HG02973 (cell line): ENCODE data around the gene MYOM1.
A peak's percentile ranks its signal among the peaks of the same experiment; 100 is the strongest.

ENCODE experiments used
- ATAC-seq: cut with Tn5 transposase; IDR thresholded peaks from one replicate; pipeline ENCODE4 v1.9.1; 2021; ENCODE audit warnings: moderate library complexity; ENCODE audit not compliant: unreplicated experiment

MYOM1 gene

DNA sequence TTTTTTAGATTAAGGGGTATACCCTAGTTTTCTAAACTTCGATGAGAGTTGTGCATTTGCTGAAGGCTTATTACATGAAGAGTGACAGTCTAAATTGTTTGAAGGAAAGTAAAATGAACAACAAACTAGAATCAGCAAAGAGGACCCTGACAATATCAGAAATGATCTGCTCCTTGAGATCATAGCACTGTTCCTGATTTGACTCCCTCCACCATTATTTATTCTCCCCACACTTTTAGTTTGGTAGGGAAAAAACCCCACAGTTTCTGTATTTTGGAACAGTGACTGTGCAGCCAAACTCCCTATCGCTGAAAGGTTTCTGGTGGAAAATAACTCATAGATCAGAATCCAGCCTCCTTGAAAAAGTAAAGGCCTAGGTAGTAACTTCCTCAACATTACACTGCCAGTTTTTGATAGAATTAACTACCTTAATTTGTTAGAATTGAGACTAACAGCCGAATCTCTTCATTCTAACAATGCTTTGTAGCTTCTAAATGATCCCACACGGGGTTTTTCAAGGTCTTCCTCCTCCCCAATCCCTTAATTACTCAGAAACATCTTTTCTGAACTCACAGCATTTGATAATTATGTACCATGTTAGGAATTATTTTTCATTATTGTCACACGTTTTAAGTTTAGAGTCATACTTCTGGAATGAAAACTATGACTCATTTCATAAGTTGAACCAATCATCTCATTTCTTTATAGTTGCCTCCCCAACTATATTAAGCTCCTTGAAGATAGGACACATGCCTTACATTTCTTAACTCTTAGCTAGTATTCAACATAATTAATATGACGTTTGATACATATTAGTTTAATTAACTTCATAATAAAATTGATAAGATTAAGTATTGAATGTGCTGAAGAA lies 30.7 kb upstream of the MYOM1 start:
- ATAC-seq: no peak

DNA sequence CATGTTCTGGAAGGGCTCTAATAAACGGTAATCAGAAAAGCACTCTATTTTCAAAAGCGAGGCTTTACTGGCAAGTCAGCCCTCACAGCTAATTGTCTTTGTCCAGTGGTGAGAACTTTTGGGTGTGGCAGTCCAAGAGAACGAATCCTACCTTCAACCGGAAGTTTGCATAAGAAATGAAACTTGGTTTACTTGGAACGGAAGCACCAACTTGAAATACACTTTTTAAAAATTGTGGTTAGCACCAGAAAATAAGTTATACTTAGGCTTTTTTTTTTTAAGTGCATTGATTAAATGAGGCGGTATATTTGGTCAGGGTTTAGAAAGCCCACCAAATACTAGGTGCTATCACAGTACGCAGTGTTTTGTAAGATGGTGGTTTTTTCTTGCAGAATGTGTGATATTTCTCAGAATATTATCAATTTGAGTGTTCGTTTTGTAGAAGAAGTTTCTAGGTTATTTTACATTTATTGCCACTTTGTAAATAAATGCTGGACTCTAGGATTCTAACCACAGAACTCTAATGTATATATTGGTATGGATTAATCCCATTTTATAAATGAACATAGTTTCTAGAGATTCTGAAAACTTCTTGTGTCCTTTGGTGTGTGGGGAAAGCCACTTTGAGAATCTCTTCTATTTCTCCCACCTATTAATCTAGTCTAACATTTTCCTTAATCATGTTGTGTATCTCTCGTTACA lies 29.0 kb upstream of the MYOM1 start:
- no peak for ATAC-seq

DNA sequence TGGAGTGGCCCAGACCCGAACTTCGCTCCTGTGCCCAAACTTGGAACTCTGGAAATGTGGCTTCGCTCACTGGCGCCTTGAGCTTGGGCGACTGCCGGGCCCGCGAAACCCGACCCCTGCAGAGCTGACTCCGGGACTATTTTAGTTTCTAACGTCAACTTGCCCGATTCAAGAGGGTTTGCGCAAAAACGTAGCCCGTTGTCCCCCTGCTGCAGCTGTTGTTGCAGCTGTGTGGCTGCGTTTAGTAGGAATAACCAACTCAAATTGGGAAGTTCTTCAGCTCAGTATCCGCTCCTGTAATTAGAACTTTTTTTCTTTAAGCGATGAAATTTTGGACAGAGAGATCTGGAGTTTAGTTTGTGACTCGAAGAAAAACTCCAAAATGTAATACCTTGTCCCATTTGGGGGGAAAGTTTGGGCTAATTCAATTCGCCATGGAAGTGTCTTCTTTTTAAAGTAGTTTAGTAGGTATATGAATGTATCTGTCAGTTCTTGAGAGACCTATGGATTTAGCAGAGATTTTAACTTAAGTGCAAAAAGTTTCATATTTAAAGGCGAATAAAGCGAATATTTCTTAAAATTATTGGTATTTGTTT lies 28.4 kb upstream of the MYOM1 start:
- no peak for ATAC-seq

DNA sequence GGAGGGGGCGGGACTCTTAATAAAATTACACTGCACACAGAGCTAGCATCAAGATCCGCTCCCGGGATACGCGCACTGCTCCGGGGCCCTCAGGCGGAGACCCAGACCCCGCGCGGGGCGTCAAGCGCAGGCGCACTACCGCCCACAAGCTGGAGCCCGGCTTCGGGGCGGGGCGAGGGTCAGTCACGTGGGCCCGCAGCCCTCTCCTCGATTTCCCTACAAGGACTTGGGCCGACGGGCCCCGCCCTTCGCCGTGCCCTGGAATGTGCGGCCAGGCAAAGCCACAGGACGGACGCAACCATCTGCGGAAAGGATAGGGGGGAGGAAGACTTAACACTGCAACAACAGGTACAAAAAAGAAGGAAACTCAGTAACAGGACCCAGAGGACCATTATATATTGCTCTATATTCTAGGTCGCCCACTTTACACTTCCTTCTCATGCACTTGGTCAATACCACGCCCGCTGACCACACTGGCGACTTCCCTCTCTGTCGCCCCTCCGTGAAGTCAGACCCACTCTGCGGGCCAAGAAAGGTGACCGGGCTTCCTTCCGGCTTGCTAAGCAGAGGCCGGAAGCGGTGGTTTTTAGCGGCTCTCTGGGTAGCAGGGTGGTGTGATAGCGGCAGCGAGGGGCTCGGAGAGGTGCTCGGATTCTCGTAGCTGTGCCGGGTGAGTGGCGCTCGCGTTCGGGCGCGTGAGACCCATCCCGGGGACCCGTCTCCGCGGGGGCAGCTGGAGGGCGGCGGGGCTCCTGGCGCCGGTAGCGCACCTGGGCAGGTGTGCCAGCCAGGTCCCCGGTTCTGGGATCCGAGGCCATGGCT lies 27.7 kb upstream of the MYOM1 start, which contains the start of gene MYL12A:
MYL12A (plus strand) TSS at position 562 of the 822 bp plus-strand sequence. CDS start 5,447 bp downstream, outside the sequence.
- ATAC-seq: peak; percentile 72

DNA sequence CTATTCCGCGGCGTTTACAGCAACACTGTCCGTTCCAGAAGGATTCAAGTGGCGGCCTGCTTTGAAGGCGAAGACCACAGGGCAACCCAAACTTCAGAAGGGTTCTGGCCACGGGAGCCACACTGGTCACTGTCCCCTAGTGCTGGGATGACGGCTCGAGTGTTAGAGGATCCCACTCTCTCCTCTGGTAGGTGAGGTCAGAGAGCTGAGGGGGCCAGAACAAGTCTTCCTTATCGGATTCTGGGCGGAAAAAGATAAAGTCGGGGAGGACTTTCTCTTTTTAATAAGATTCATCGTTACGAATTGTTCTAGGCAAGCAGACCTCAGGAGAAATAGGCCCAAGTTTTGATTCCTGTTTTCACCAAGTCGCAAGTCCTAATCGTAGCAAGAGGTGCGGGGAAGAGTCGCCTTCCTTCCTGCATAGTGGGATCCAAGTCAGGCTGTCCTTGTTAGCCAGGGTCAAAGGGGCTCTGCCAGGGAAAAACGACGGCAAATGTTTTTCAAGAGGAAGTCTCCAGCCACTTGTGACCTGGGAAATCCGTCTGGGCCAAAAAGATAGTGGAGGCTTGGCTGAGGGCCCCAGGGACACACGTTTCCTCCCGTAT lies 27.0 kb upstream of the MYOM1 start:
- no peak for ATAC-seq

DNA sequence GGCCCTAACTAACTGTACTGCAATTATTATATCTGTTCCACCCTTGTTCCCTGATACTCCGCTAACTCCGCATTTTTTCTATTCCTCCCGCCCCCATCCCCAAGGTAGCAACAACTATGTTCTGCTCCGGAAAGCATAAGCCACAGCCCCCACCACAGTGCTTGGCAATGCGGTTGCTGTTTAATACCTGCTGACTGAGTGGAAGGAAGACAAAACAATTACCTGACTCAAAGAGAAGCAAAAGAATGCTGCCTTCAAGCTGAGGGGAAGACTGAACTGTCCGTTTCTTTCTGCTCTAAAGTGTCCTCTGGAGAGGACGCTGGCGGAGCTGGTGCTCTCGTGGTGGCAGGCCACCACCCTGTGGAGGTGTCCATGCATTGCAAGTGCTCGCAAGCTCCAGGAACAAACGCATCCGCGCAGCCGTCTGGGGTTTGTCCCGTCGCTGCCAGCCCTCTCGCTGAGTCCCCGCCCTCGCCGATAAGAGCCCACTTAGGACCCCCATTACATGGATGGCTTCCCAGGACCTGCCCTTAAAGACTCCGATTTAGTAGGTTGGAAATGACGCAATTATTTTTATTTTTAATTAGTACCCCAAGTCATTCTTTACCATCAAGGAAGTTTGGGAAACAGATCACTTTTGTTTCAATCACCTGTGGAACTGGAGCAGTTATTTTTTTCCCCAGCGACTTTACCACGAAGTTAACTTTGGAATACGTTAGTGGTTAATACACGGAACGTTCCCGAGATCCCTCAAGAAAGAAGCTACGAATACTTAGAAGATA lies 26.3 kb upstream of the MYOM1 start:
- peak; percentile 46 for ATAC-seq

DNA sequence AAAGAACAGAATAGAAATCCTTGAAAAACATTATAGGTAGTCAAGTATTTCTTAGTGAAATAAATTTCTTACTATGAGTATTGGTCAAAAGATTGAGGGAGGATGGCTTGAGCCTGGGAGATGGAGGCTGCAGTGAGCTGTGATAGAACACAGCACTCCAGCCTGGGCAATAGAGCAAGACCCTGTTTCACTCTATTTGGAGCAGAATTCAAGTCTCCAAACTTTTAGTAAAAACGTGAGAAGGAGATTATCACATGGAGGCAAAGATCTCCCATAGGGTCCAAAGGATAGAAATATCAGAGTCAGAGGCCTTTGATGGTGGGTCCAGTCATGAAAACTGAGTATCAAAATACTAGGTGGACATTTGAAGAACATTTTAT lies 25.4 kb upstream of the MYOM1 start:
- no peak for ATAC-seq

DNA sequence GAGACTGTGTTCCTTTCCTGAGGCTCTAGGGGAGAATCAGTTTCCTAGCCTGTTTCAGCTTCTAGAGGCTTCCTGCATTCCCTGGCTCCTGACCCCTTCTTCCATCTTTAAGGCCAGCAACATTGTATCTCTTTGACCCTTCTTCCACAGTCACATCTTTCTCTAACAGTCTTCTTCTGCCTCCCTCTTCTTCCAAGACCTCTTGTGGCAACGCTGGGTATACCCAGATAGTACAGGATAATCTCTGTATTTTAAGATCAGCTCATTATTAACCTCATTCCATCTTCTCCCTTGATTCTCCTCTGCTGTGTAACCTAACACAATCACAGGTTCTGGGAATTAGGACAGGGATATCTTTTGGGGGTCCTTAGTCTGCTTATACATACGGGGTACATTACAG lies 19.0 kb upstream of the MYOM1 start:
- ATAC-seq: no peak

DNA sequence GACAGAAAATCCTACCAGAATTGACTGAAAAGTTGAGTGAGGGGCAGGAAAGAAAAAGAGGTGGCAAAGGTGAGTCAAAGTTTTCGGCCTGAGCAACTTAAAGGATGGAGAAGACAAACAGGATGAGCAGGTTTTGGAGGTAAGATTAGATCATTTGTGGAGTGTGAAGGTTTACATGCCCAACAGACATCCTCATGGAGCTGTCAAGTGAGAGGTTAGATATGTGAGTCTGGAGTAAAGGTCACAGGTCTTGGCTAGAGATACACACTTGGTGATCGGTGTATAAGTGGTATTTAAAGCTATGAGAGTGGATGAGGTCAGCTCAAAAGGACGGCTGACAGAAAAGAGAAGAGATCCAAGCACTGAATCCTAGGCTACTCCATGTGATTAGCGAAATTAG lies 16.7 kb upstream of the MYOM1 start:
- ATAC-seq: no peak

DNA sequence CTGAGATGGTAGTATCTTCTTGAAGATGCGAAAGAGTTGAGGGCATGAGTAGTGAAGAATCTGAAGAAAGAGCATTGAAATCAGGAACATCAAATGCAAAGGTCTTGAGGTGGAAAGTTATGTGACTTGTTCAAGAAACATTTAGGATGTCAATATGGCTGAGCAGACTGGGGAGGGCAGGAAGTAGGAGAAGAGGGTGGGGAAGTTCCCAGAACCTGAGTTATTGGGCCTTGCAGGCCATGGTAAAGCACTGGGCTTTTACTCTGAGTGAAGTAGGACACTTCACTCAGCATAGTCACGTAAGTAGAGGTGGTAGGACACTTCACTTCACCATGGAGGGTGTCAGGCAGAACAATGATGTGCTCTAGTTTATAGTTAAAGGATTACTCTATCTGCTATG lies 16.1 kb upstream of the MYOM1 start:
- ATAC-seq: no peak

DNA sequence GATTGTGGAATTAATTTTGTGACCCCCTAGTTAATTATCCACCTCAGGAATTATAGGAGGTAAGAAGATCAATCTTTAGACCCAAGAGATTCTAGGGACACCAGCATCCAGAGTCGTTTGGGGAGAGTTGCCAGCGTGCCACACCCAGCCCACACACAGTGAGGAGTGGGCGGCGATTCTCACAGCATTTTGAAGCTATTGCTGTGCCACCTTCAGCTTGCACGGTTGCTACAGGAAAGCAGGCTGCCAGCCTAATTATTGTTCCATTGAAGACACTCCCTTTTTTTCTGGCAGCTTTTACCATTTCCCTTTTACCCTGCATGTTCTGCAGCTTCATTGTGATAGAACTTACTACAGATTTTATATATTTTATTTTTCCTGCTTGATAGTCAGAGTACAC lies 14.7 kb upstream of the MYOM1 start:
- ATAC-seq: no peak

DNA sequence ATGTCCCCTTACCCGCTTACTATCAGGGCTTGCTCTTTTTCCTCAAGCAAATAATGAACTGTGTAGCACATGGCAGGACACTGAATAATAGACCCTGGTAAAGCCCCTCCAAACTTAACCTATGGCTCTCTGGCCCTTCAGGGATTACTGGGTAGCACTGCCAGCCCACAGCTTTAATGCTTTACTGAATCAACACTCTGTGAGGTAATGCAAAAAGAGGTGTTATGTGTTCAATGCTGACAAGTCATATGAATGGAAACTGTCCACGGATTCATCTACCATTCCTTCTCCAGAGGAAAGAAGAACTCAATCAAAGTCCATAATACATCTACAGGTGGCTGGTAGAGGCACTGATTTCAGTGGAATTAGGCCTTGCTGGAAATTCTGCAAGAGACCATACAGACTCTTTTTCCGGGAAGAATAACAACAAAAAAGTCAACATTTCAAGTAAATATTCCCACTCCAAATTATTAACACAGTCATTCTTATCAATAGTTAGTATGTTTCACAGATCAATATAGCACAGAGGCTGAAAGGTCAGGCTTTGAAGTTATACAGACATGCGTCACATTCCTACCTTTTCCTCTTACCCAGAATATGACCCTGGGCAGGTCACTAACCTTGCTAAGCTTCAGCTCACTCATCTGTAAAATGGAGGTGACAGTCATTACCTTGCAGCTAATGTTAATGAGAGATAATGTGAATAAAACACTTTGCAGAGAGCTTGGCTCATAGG lies 13.8 kb upstream of the MYOM1 start:
- no peak for ATAC-seq

DNA sequence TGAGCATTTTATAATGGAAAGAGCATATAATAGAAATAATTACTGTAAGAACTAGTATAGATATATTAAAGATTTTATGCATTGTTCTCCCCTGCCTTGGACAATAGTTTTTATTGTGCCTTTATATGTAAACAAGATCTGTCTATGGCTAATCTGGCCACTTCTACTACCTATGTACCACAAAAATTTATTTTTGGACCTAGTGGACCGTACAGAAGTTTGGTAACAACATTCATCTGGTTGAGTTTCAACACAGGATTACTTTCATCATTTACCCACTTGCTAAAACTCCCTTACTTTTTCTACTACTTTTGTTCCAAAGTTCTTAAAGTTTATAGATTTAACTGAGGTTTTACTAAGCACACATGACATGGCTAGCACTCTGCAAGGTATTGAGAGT lies 13.2 kb upstream of the MYOM1 start:
- ATAC-seq: no peak

DNA sequence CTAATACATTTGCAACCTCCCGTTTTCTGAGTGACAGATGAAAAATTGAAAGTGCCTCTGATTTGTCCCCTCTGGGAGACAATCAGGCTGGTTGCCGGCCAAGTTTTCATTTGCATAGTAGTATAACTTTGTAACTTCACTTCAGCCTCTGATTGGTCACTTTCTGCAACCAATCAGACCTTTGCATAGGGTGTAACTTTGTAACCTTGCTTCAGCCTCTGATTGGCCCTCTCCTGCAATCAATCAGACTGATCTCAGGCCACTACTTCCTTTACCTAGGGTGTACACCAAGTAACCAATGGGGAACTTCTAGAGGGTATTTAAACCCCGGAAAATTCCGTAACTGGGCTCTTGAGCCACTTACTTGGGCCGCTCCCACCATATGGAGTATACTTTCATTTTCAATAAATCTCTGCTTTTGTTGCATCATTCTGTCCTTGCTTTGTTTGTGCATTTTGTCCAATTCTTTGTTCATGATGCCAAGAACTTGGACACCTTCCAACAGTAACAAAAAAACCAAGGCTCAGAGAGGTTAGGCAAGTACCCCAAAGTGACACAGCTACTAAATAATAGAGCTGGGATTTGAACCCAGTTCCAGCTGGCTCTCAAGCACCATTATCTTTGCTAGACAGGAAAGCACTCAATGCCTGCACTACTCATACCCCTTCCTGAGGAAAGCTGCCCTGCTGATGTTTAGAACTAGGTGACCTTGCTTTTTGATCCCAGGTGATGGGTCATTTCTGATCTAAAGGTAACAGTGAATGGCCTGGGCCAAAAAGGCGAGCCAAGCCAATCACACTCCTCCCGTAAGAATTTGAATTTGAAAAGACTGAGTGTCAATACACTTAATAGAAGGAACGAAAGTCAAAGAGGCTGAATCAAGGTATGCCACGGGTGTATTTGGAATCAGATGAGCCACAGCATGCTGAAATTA lies 10.9 kb upstream of the MYOM1 start:
- ATAC-seq: no peak

DNA sequence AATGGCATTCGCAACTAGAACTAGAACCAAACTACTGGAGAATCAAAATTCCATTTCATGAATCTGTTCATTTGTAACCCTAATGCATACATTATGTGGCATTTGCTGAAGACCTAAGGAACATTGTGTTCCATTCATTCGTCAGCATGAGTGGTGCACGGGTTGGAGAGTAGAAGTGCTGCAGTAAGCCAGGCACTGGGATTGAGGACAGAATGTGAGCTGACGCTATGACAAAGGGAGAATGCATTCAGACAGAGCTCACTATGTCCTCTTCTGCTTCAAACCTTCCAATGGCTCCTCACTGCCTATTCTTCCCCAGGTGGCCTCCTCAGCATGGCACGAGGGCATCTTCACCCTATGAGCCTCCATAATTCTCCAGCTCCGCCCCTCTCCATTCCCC lies 6.3 kb upstream of the MYOM1 start:
- no peak for ATAC-seq

DNA sequence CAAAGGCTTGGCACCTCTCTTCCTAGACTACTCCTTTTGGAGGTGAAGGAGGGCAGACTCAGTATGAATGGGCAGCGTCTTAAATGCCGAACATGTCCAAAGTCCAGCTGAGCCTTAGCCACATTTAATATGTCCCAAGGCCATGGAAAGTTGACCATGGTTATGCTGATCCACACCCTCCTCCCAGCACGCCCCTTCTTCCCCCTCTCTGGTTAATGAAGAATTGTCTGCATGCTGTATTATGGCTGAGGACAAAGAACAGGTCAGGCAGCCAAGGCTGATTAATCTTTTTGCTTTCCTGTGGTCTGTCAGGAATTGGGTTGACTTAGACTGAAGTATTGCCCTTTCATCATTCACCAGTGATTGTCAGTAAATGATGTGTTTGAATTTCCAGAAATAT lies 5.8 kb upstream of the MYOM1 start:
- ATAC-seq: no peak

DNA sequence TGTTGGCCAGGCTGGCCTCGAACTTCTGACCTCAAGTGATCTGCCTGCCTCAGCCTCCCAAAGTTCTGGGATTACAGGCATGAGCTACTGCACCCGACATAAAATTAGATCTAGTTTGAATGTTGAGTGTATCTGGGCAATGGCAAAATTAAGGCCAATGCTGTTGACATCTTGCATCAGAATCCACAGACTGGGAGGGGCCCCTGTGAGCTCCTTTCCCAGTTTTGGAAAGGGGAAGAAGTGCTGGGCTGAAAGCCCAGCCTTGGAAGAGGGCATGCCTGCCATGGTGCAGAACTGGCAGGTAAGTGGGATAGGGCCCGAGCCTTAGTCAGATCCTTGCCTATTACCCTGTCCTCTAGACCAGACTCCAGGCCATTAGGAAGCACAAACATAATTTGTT lies 4.5 kb upstream of the MYOM1 start:
- no peak for ATAC-seq

DNA sequence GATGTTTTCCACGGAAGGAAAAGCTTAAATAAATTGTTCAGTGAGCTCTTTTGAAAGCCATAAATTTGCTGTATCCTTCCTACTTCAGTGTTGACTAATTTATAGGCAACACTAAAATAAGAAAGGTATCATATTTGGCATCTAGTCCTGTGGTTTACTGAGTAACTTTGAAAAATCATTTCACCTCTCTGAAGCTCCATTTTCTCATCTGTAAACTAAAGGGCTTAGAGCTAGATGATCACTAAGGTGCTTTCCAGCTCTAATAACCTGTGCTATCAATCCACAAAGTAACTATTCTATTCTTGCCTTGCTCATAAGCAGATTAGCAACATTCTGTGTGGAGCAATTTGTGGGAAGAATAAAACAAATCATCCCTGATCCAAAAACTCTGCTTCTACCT lies 3.6 kb upstream of the MYOM1 start:
- no peak for ATAC-seq
